Measurements from ENCODE around the gene NTN3.

Gene NTN3

GRCh38 chr16:2511128-2511800 lies 40.2 kb downstream of the NTN3 start:
- TF ChIP-seq, protein P1, sequence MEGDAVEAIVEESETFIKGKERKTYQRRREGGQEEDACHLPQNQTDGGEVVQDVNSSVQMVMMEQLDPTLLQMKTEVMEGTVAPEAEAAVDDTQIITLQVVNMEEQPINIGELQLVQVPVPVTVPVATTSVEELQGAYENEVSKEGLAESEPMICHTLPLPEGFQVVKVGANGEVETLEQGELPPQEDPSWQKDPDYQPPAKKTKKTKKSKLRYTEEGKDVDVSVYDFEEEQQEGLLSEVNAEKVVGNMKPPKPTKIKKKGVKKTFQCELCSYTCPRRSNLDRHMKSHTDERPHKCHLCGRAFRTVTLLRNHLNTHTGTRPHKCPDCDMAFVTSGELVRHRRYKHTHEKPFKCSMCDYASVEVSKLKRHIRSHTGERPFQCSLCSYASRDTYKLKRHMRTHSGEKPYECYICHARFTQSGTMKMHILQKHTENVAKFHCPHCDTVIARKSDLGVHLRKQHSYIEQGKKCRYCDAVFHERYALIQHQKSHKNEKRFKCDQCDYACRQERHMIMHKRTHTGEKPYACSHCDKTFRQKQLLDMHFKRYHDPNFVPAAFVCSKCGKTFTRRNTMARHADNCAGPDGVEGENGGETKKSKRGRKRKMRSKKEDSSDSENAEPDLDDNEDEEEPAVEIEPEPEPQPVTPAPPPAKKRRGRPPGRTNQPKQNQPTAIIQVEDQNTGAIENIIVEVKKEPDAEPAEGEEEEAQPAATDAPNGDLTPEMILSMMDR (conservative IDR thresholded peaks at IDR 0.05), result no peak
- TF ChIP-seq ZFX (IDR thresholded peaks at IDR 0.05), result no peak
- H3K27ac ChIP-seq, result no peak overlapping the region

GRCh38 chr16:2511996-2512734 lies 41.1 kb downstream of the NTN3 start:
- peak overlapping the region; percentile 95 for H3K27ac ChIP-seq
- TF ChIP-seq ZFX (IDR thresholded peaks at IDR 0.05), result no peak
- TF ChIP-seq, protein P1 (conservative IDR thresholded peaks at IDR 0.05), result no peak

DNA sequence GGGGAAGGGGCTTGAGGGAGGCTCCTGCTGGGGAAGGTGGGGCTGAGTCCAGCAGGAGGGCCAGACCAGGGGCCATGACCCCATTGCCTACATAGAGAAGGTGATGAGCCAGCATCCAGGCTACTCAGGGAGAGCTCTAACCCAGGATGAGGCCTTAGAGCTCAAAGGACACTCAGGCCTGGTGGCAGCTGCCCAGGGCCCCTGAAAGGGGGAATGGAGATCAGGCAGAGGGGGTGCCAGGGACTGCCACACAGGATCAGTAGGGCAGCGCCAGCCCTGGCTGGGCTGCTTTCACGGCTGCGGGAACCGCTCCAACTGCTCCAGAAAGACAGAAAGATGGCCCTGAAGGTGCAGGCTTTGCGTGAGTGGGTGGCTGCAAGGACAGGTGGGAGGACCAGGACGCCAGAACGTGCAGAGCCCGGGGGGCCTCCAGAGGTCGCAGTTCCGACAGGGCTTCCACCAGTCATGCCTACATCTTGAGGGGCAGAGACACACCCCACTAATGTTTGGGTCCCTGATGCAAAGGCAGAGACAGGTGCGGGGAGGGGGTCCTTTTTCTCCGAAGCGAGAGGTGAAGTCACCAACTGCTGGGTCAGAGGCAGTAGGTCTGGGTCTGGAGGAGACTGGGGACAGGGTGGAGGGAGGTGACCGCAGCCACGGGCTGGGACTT lies 41.8 kb downstream of the NTN3 start:
- no peak for TF ChIP-seq ZFX (IDR thresholded peaks at IDR 0.05)
- TF ChIP-seq, protein P1 (conservative IDR thresholded peaks at IDR 0.05), result no peak
- H3K27ac ChIP-seq, result peak overlapping the region; percentile 95

DNA sequence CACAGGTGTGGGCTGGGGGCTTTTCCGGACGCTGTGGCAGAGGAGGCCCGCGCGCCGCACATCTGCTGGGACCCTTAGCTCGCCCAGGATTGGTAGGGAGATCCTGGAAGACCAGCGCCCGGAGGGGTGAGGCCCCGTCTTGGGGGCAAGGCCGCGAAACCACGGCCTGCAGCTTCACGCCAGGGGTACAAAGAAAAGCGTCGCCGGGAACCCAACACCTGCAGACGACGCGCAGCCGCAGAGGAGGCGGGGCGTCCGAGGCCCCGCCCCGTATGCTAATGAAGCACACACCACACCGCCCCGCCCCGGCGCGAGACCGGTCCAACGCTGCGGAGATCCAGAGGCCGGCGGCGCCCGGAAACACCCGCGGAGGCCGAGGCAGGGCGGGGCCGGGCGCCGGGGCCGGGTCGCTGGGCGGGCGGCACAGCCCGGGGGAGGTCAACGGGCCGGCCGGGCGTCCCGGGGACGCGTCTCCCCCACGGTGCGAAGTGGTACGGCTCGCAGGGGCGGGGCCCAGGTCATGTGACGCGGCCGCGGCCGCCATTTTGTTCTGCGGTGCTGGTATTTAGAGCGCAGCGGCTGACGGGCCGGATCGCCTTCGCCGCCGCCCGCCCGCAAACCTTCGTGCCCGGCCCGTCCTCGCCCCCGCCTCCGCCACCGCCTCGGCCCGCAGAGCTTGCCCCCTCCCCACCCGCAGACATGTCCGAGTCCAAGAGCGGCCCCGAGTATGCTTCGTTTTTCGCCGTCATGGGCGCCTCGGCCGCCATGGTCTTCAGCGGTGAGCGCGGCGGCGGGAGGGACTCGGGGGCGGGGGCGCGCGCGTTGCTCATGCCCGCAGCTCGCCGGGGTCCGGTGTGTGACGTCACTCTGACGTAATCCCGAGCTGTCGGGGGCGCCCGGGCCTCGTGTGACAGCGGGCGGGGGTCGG lies 42.6 kb downstream of the NTN3 start, which contains the start of gene ATP6V0C:
ATP6V0C (plus strand) TSS at position 548 of the 928 bp plus-strand sequence; CDS start at position 700, 152 bp downstream.
- TF ChIP-seq ZFX (IDR thresholded peaks at IDR 0.05), result 0 out of 2 replicates have a peak, but pooled peaks have one; percentile 19
- TF ChIP-seq, protein P1 (conservative IDR thresholded peaks at IDR 0.05), result no peak

GRCh38 chr16:2514333-2515179 lies 43.5 kb downstream of the NTN3 start:
- peak overlapping the region; percentile 95 for H3K27ac ChIP-seq
- TF ChIP-seq, protein P1 (conservative IDR thresholded peaks at IDR 0.05), result no peak
- TF ChIP-seq ZFX (IDR thresholded peaks at IDR 0.05), result no peak

More for the DNA sequence above, 42.6 kb downstream of the NTN3 start, which contains the start of gene ATP6V0C:
- peak within 1 kb of the TSS; percentile 95 for H3K27ac ChIP-seq

All from C4-2B (cell line).